ENCODE data around the gene KRTAP1-4.

DNA sequence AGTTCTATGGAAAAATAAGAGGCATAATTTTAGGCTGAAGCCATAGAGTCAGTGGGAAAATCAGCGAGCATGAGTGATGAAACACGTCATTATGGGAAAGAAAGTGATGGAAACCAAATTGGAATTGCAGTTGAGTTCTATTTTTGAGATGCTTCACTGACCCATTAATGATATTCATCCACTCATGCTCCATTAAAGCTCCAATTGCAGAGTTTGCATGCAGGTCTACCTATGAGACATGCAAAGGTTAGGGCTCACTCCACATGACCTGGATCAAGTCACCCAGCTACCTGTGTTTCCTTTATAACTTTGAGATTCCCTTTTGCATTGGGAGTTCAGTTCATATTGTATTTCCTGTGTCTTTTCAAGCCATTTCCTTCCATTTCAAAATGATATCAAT lies 43.7 kb upstream of the KRTAP1-4 start:
- TF ChIP-seq, protein P1, sequence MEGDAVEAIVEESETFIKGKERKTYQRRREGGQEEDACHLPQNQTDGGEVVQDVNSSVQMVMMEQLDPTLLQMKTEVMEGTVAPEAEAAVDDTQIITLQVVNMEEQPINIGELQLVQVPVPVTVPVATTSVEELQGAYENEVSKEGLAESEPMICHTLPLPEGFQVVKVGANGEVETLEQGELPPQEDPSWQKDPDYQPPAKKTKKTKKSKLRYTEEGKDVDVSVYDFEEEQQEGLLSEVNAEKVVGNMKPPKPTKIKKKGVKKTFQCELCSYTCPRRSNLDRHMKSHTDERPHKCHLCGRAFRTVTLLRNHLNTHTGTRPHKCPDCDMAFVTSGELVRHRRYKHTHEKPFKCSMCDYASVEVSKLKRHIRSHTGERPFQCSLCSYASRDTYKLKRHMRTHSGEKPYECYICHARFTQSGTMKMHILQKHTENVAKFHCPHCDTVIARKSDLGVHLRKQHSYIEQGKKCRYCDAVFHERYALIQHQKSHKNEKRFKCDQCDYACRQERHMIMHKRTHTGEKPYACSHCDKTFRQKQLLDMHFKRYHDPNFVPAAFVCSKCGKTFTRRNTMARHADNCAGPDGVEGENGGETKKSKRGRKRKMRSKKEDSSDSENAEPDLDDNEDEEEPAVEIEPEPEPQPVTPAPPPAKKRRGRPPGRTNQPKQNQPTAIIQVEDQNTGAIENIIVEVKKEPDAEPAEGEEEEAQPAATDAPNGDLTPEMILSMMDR (IDR thresholded peaks at IDR 0.05), result no peak
- TF ChIP-seq POLR2A (IDR thresholded peaks at IDR 0.05), result no peak

Measured in uterus (tissue), 2 donors.